Epithelial cell of prostate (primary cell): Measurements from ENCODE around the gene RASGRP3.

Source experiments
- DNase-seq: peaks from one replicate; pipeline ENCODE4 v3.0.0-alpha.2; 2011; ENCODE audit warnings: low read depth, low spot score
- H3K27ac ChIP-seq: fragments of 450-650 bp; 2 replicates; pipeline ENCODE4 v1.5.1; 2017; ENCODE audit warnings: mild to moderate bottlenecking

The RASGRP3 gene

GRCh38 chr2:33489835-33490431 lies 13.5 kb downstream of the RASGRP3 start:
- DNase-seq = no peak
- H3K27ac ChIP-seq = no peak overlapping the region

- H3K27ac ChIP-seq = no peak overlapping the region
- DNase-seq = no peak
Observed at GRCh38 chr2:33491441-33492084, 15.1 kb downstream of the RASGRP3 start.

GRCh38 chr2:33492399-33493134 lies 16.1 kb downstream of the RASGRP3 start:
- no peak for DNase-seq
- H3K27ac ChIP-seq = no peak overlapping the region

- DNase-seq = peak; percentile 26
Observed at GRCh38 chr2:33494155-33494779, 17.8 kb downstream of the RASGRP3 start.

GRCh38 chr2:33494877-33495641 lies 18.6 kb downstream of the RASGRP3 start:
- peak overlapping the region; percentile 56 for H3K27ac ChIP-seq
- no peak for DNase-seq

More at GRCh38 chr2:33494155-33494779, 17.8 kb downstream of the RASGRP3 start:
- peak overlapping the region; percentile 56 for H3K27ac ChIP-seq

GRCh38 chr2:33495683-33496082 lies 19.2 kb downstream of the RASGRP3 start:
- DNase-seq = no peak
- no peak overlapping the region for H3K27ac ChIP-seq

GRCh38 chr2:33496150-33496549 lies 19.7 kb downstream of the RASGRP3 start:
- H3K27ac ChIP-seq = no peak overlapping the region
- no peak for DNase-seq

GRCh38 chr2:33496726-33497125 lies 20.3 kb downstream of the RASGRP3 start:
- DNase-seq = no peak
- H3K27ac ChIP-seq = no peak overlapping the region

GRCh38 chr2:33497221-33497650 lies 20.8 kb downstream of the RASGRP3 start:
- no peak for DNase-seq
- no peak overlapping the region for H3K27ac ChIP-seq

GRCh38 chr2:33498291-33498956 lies 22.0 kb downstream of the RASGRP3 start:
- H3K27ac ChIP-seq = no peak overlapping the region
- no peak for DNase-seq

GRCh38 chr2:33500177-33500576 lies 23.7 kb downstream of the RASGRP3 start:
- DNase-seq = no peak
- H3K27ac ChIP-seq = no peak overlapping the region

- H3K27ac ChIP-seq = no peak overlapping the region
- no peak for DNase-seq
Observed at GRCh38 chr2:33502025-33502424, 25.6 kb downstream of the RASGRP3 start.

GRCh38 chr2:33503002-33503401 lies 26.6 kb downstream of the RASGRP3 start:
- no peak for DNase-seq
- no peak overlapping the region for H3K27ac ChIP-seq

GRCh38 chr2:33505966-33506365 lies 29.5 kb downstream of the RASGRP3 start:
- no peak overlapping the region for H3K27ac ChIP-seq
- DNase-seq = no peak

GRCh38 chr2:33509908-33510585 lies 33.6 kb downstream of the RASGRP3 start:
- no peak overlapping the region for H3K27ac ChIP-seq
- DNase-seq = no peak

- DNase-seq = no peak
- H3K27ac ChIP-seq = no peak overlapping the region
Observed at GRCh38 chr2:33510586-33510968, 34.1 kb downstream of the RASGRP3 start.

GRCh38 chr2:33511141-33511540 lies 34.7 kb downstream of the RASGRP3 start:
- DNase-seq = no peak
- no peak overlapping the region for H3K27ac ChIP-seq

- no peak for DNase-seq
- no peak overlapping the region for H3K27ac ChIP-seq
Observed at GRCh38 chr2:33512112-33512511, 35.7 kb downstream of the RASGRP3 start.

- no peak for DNase-seq
Observed at GRCh38 chr2:33513480-33513879, 37.0 kb downstream of the RASGRP3 start.

More at GRCh38 chr2:33513480-33513879, 37.0 kb downstream of the RASGRP3 start:
- no peak overlapping the region for H3K27ac ChIP-seq
